Placental epithelial cell (primary cell): ENCODE data around the gene SLC27A5. TPM values are rescaled to one million over a fixed set of nuclear protein-coding genes. Genes with fewer than 3 reads are reported as not detected.

Source experiments
- small RNA-seq: library from RNA; depleted of rRNA; stranded (forward); fragments of <200 nt; gene quantifications from one replicate; pipeline ENCODE3, GENCODE V24; 2012
- total RNA-seq: library from RNA; depleted of rRNA; stranded (reverse); fragments of >200 nt; gene quantifications from 2 replicates; pipeline ENCODE4 v1.2.3, GENCODE V29; 2012

The SLC27A5 gene, protein sequence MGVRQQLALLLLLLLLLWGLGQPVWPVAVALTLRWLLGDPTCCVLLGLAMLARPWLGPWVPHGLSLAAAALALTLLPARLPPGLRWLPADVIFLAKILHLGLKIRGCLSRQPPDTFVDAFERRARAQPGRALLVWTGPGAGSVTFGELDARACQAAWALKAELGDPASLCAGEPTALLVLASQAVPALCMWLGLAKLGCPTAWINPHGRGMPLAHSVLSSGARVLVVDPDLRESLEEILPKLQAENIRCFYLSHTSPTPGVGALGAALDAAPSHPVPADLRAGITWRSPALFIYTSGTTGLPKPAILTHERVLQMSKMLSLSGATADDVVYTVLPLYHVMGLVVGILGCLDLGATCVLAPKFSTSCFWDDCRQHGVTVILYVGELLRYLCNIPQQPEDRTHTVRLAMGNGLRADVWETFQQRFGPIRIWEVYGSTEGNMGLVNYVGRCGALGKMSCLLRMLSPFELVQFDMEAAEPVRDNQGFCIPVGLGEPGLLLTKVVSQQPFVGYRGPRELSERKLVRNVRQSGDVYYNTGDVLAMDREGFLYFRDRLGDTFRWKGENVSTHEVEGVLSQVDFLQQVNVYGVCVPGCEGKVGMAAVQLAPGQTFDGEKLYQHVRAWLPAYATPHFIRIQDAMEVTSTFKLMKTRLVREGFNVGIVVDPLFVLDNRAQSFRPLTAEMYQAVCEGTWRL
- 4.4 and 6.3 TPM in 2 replicates for total RNA-seq

DNA sequence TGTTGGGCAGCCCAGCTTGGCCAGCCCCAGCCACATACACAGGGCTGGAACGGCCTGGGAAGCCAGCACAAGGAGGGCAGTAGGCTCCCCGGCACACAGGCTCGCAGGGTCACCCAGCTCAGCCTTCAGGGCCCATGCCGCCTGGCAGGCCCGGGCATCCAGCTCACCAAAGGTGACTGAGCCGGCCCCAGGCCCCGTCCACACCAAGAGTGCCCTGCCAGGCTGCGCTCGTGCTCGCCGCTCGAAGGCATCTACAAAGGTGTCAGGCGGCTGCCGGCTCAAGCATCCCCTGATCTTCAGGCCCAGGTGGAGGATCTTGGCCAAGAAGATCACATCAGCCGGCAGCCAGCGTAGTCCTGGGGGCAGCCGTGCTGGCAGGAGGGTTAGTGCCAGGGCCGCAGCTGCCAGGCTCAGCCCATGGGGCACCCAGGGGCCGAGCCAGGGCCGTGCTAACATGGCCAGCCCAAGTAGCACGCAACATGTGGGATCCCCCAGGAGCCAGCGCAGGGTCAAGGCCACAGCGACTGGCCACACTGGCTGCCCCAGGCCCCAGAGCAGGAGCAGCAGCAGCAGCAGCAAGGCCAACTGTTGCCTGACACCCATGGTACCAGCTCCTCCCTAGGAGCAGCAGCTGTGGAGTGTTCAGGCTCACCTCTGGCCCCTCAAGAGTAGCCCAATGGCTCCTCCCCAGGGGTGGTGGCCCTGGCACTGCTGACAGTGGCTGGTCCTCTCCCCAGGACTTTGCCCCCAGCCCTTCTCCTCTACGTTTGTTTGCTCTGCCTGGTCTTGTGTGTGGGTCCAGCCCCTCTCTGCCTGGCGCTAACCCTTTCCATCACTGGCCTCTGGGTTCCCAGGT, at the start of gene SLC27A5:
Gene SLC27A5, minus strand, starts transcription at position 640 of the 856 bp plus-strand sequence. Its CDS starts 37 bp downstream, at position 603.

GRCh38 chr19:58558066-58558622, 46.4 kb upstream of the SLC27A5 start, which contains the start of gene UBE2M:
UBE2M (minus strand) TSS chr19:58558611; CDS start chr19:58558381, 230 bp downstream.

GRCh38 chr19:58554494-58555368, 42.9 kb upstream of the SLC27A5 start, which contains the start of gene CHMP2A:
CHMP2A (minus strand) TSS chr19:58555105; CDS start chr19:58554212, 893 bp downstream.

GRCh38 chr19:58543826-58544590, 32.2 kb upstream of the SLC27A5 start, which contains the start of gene TRIM28:
TRIM28 (plus strand) TSS chr19:58544064; CDS start chr19:58544758, 694 bp downstream.

GRCh38 chr19:58519355-58520256, 7.8 kb upstream of the SLC27A5 start, which contains the start of gene ZBTB45:
ZBTB45 (minus strand) TSS chr19:58519810; CDS start chr19:58517673, 2,137 bp downstream.

DNA sequence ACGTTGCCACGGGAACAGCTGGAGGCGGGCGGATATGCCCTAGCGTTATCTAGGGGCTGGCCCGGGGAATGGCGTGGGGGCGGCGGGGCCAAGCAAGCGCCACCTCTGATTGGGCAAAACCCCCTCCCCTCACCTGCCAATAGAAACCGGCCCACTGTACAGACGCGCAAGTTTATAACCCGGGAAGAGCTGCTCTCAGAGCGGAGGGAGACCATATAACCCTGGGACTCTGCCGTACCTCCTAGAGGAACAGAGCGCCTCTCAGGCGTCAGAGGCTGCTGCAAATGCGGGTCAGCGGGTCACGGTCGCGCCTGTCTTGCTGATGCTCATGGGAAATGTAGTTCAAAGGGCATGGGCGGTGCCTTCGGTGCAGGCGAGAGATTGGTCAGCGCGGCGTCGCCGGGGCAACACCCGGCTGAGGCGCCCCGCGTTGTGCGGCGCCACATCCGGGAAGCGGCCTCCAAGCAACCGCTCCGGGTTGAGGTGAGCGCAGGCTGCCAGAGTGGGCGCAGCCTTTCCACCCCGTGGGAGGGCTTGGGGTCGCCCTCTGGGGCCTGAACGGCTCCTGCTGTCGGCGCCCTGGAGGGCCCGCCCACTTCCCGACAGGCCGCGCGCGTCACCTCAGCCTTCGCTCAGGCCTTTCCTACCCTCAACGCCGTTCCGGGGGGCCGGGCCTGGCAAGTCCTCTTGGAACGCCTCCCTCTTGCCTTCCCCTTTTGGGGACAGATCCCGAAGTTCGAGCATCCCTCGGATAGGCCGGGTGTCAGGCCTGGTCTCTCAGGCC, 35.9 kb downstream of the SLC27A5 start, which contains the start of gene ZNF446:
Gene ZNF446, plus strand, starts transcription at position 639 of the 784 bp plus-strand sequence. CDS start 867 bp downstream, outside the sequence.

DNA sequence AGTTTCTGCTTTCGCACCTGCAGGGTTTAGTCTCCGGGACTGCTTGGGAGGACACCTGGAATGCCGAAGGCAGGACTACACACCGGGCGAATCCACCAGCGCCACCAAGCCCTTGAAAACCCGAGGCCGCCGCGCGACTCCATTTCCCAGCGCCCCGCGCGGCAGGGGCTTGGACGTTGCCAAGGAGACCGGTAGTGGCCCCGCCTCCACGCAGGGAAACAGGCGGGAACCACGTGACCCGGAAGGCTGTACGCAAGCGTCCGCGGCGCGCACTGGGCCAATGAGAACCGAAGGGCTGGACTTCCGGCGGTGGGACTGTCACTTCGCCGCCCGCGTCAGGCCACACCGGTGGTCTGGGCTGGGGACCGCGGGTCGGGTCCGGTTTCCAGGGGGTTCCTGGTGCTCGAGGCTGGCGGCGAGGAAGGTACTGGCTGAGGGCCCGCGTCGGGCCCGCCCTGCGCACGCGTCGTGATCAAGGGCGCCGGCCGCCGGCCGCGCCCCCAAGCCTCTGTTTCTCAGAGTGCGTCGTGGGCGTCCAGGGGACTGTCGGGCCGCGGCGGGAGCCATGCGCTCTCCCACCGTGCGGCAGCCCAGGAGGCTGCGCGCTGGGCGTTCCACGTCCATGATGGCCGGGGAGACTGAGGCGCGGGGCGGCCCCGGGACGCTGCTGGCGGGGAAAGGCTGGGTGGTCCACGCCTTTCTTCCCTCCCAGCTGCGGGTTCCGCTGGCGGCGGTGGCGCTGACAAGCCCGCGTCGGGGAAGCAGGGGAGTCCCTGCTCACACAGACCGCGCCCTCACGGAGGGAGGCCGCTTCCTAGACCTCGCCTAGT, 44.8 kb downstream of the SLC27A5 start, which contains the start of gene ZNF324:
Gene ZNF324, plus strand, starts transcription at position 321 of the 830 bp plus-strand sequence. CDS start 2,106 bp downstream, outside the sequence.

GRCh38 chr19:58451358-58452101, 60.3 kb downstream of the SLC27A5 start, which contains the start of gene ZNF324B:
ZNF324B (plus strand) TSS chr19:58451622; CDS start chr19:58453702, 2,080 bp downstream.

Small RNA genes lying within 50 kb of the gene (small RNA-seq; reads per million reads assigned to genes)
- 0.60 reads per million, percentile 36 among the genes with 10 or more reads in this experiment for gene MIR6807
- not detected for gene RN7SL525P
- gene RN7SL693P: not detected
- not detected for gene RNU6-1337P

Other genes starting within 250 kb of the SLC27A5 start
- gene ZNF8, start 233.0 kb downstream of the SLC27A5 start, total RNA-seq: 7.9 and 9.4 TPM in 2 replicates
- gene ERVK3-1, start 206.6 kb downstream of the SLC27A5 start, total RNA-seq: 33.4 and 35.5 TPM in 2 replicates
- 5.5 and 6.6 TPM in 2 replicates for gene ZSCAN22, start 185.0 kb downstream of the SLC27A5 start, total RNA-seq
- 0.79 TPM in 1 of 2 replicates, not detected in the other for gene A1BG, start 158.5 kb downstream of the SLC27A5 start, total RNA-seq
- gene ZNF497, start 149.2 kb downstream of the SLC27A5 start, total RNA-seq: 3.3 and 3.9 TPM in 2 replicates
- 4.4 and 6.3 TPM in 2 replicates for gene ZNF837, start 131.0 kb downstream of the SLC27A5 start, total RNA-seq
- gene RPS5, start 124.7 kb downstream of the SLC27A5 start, total RNA-seq: 1,650 and 1,691 TPM in 2 replicates
- 2.8 and 5.5 TPM in 2 replicates for gene RNF225, start 116.3 kb downstream of the SLC27A5 start, total RNA-seq
- 13.2 and 17.3 TPM in 2 replicates for gene ZNF584, start 103.3 kb downstream of the SLC27A5 start, total RNA-seq
- 12.6 and 14.6 TPM in 2 replicates for gene ZNF132, start 71.8 kb downstream of the SLC27A5 start, total RNA-seq
- gene ZNF324B, start 60.4 kb downstream of the SLC27A5 start, total RNA-seq: 13.3 and 14.6 TPM in 2 replicates
- gene ZNF324, start 44.9 kb downstream of the SLC27A5 start, total RNA-seq: 25.1 and 41.3 TPM in 2 replicates
- 15.3 and 22.0 TPM in 2 replicates for gene ZNF446, start 35.6 kb downstream of the SLC27A5 start, total RNA-seq
- gene ZBTB45, start 7.8 kb upstream of the SLC27A5 start, total RNA-seq: 12.3 and 12.6 TPM in 2 replicates
- gene TRIM28, start 32.1 kb upstream of the SLC27A5 start, total RNA-seq: 414 and 576 TPM in 2 replicates
- 65.1 and 108 TPM in 2 replicates for gene CHMP2A, start 43.1 kb upstream of the SLC27A5 start, total RNA-seq
- 40.4 and 67.5 TPM in 2 replicates for gene UBE2M, start 46.6 kb upstream of the SLC27A5 start, total RNA-seq
- 31.6 and 42.0 TPM in 2 replicates for gene MZF1, start 61.3 kb upstream of the SLC27A5 start, total RNA-seq